ENCODE measurements around the gene GDPD3.
A peak's percentile ranks its signal among the peaks of the same experiment; 100 is the strongest.

The GDPD3 gene

DNA sequence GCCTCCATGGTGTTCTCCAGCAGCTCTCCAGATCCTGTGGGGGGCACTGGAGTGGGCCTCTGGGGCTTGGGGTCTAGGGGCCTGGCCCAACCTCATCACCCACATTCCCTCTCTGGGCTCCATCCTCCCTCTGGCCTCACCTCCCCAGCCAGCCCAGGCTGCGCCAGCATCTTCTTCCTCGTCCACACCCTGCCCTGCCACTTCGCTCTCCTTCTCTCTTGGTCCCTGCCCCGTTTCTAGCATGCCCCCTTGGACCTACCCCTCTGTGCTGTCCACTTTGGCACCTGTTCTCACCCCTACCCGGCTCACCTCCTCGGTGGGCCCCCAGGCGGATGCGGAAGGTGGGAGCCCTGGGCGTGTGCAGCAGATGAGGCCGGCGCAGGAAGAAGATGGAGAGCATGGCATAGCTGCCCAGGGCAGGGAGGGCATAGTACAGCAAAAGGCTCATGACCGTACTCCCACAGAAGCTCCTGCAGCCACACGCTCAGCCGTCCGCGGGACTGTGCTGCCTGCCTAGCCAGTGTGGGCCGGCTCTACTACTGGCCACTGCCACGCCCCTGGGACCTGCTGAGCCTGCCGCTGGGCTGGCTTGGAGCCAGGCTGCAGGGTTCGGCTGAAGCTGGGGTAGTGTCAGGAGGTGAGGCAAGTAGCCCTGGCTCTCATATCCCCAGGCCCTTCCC is at the start of gene GDPD3:
GDPD3 (minus strand) TSS at position 507 of the 680 bp plus-strand sequence; CDS start at position 448, 59 bp downstream.
- intact Hi-C loops (cut with DNase I) = no loop called here
- DNase-seq = peak in 1 of 10 donors; percentile 63

- DNase-seq = peak in 1 of 10 donors; percentile 7
- intact Hi-C loops (cut with DNase I) = no loop called here
Observed at GRCh38 chr16:30157214-30157613, 43.9 kb upstream of the GDPD3 start.

DNA sequence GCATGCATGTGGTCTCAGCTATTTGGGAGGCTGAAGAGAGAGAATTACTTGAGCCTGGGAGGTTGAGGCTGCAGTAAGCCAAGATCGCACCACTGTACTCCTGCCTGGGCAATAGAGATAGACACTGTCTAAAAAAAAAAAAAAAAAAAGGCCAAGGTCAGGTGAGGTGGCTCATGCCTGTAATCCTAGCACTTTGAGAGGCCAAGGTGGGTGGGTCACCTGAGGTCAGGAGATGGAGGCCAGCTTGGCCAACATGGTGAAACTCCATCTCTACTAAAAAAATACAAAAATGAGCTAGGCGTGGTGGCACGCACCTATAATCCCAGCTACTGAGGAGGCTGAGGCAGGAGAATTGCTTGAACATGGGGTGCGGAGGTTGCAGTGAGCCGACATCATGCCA is 41.9 kb upstream of the GDPD3 start:
- no peak for DNase-seq
- intact Hi-C loops (cut with DNase I) = no loop called here

DNA sequence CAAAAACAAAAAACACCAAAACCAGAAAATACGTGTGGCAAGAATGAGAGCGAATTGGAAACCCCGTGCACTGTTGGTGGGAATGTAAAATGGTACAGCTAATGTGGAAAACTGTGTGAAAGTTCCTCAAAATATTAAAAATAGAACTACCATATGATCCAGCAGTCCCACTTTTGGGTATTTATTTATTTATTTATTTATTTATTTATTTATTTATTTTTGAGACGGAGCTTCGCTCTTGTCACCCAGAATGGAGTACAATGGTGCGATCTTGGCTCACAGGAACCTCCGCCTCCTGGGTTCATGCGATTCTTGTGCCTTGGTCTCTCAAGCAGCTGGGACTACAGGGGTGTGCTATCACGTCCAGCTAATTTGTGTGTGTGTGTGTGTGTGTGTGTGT is 39.2 kb upstream of the GDPD3 start:
- peak in 1 of 10 donors; percentile 20 for DNase-seq
- intact Hi-C loops (cut with DNase I) = no loop called here

GRCh38 chr16:30151091-30151490 is 37.8 kb upstream of the GDPD3 start:
- DNase-seq = peak in 1 of 10 donors; percentile 7
- intact Hi-C loops (cut with DNase I) = no loop called here

DNA sequence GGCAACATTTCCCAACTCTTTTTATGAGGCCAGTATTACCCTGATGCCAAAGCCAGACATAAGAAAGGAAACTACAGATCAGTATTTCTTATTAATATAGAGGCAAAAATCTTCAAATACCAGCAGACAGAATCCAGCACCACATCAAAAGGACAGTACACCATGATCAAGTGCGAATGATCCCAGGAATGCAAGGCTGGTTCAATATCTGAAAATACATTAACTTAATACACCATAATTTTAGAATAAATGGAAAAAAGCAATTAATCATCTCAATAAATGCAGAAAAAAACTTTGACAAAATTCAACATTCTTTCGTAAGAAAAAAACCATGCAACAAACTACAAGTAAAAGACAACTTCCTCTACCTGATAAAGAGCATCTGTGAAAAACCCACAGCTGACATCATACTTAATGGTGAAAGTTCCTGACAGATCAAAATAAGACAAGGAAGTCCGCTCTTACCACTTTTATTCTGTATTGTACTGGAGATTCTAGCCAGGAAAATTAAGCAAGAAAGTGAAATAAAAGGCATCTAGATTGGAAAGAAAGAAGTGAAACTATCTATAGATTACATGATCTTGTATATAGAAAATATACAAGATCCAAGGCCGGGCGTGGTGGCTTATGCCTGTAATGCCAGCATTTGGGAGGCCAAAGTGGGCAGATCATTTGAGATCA is 36.1 kb upstream of the GDPD3 start:
- DNase-seq = no peak
- intact Hi-C loops (cut with DNase I) = no loop called here

- intact Hi-C loops (cut with DNase I) = no loop called here
- peak in 1 of 10 donors; percentile 8 for DNase-seq
Observed at GRCh38 chr16:30147843-30148510, 34.6 kb upstream of the GDPD3 start.

DNA sequence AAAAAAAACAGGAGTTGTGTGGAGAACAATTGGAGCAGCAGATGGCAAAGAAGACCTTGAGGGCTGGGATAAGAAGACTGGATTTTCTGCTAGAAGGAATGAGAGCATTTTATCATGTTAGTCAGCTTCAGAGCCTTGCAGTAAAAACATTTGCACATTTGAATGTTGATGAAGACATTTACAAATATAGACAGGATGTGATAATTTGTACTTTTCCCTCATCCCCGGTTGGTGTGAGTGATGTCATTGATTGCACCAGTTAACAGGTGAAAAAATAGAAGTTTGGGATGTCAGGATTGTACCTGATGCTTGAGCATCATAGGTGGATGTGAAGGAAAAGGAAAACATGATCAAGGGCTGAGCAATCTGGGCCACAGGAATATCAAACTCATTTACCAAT is 32.3 kb upstream of the GDPD3 start:
- intact Hi-C loops (cut with DNase I) = no loop called here
- DNase-seq = no peak

- no peak for DNase-seq
- intact Hi-C loops (cut with DNase I) = no loop called here
Observed at GRCh38 chr16:30144917-30145316, 31.6 kb upstream of the GDPD3 start.

GRCh38 chr16:30144017-30144416 is 30.7 kb upstream of the GDPD3 start:
- intact Hi-C loops (cut with DNase I) = no loop called here
- peak in 1 of 10 donors; percentile 1 for DNase-seq

DNA sequence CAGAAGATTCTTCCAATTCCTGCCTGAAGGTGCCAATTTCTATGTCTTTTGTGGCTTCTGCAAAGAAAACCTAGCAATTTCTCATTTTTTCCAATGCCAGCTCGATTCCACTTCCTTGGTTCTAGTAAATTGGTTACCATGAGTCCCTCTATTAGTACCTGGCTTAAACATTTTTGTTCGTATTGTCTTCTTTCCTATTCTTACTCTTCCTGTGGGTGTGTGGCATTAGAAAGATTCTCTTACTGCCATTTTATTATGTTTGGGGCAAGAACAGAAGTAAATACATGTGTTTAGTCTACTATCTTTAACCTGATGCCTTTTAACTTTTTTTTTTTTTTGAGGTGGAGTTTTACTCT is 30.0 kb upstream of the GDPD3 start:
- no peak for DNase-seq
- intact Hi-C loops (cut with DNase I) = no loop called here

GRCh38 chr16:30142672-30143346 is 29.5 kb upstream of the GDPD3 start:
- DNase-seq = peak in 2 of 10 donors; percentile 18 to 32
- intact Hi-C loops (cut with DNase I) = no loop called here

- DNase-seq = peak in 1 of 10 donors; percentile 11
- intact Hi-C loops (cut with DNase I) = no loop called here
Observed at GRCh38 chr16:30141750-30142149, 28.4 kb upstream of the GDPD3 start.

GRCh38 chr16:30139583-30140481 is 26.5 kb upstream of the GDPD3 start:
- DNase-seq = peak in 1 of 10 donors; percentile 49
- intact Hi-C loops (cut with DNase I) = no loop called here

DNA sequence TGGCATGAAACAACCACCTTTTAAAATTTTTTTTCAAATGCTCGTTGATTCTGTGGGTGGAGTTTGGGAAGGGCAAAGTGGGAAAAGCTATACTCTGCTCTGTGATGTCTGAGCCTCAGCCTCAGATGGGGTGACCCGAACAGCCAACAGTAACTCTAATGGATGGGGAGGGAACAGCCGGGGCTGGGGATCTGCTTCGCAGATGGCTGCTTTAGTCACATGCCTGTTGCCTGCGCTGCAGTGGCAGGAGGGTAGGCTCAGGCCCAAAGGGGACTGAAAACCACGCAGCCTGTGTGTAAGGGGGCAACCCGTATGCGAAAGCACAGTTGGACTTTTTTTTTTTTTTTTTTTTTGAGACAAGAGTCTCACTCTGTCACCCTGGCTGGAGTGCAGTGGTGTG is 24.6 kb upstream of the GDPD3 start:
- peak in 3 of 10 donors; percentile 20 to 76 (median 31) for DNase-seq

GRCh38 chr16:30136971-30137605 is 23.8 kb upstream of the GDPD3 start:
- intact Hi-C loops (cut with DNase I) = no loop called here

More for the DNA sequence above, 24.6 kb upstream of the GDPD3 start:
- intact Hi-C loops (cut with DNase I) = no loop called here

GRCh38 chr16:30132591-30132990 is 19.3 kb upstream of the GDPD3 start:
- DNase-seq = peak in 1 of 10 donors; percentile 6
- intact Hi-C loops (cut with DNase I) = no loop called here

More at GRCh38 chr16:30136971-30137605, 23.8 kb upstream of the GDPD3 start:
- DNase-seq = peak in 1 of 10 donors; percentile 34

- intact Hi-C loops (cut with DNase I) = no loop called here
- DNase-seq = peak in 3 of 10 donors; percentile 29 to 72 (median 61)
Observed at GRCh38 chr16:30131869-30132475, 18.6 kb upstream of the GDPD3 start.

- intact Hi-C loops (cut with DNase I) = no loop called here
- DNase-seq = no peak
Observed at GRCh38 chr16:30127993-30128392, 14.7 kb upstream of the GDPD3 start.

Measured in posterior cingulate gyrus (tissue), 11 donors.